NCI-H345 treated with DMSO at 0.1 percent for 48 hours (cell line): Measurements from ENCODE around the gene SMAGP.
"Not testable (repeated sequence)": the region's sequence is repeated elsewhere in the genome, so short reads cannot be mapped to it uniquely, and the experiment has no call there.

Experiments
- DNase-seq: peaks from one replicate; lab custom pipeline; 2025; ENCODE audit not compliant: unreplicated experiment; lab: John Stamatoyannopoulos, UW

The SMAGP gene

GRCh38 chr12:51265024-51265423 is 5.2 kb downstream of the SMAGP start:
- no peak for DNase-seq

- no peak for DNase-seq
Measured at GRCh38 chr12:51264297-51264696, 5.9 kb downstream of the SMAGP start.

DNA sequence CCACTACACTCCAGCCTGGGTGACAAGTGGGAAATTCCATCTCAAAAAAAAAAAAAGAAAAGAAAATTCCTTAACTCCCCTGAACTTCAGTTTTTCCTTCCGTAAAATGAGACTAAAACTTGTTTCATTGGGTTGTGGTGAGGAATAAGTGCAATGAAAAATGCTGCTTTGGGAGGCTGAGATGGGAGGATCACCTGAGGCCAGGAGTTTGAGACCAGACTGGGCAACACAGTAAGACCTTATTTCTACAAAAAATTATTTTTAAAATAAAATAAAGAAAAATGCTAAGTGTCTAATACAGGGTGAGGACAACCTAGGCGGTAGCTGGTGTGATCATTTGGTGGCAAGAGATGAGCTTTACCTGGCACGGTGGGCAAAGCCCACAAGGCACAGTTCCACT is 6.9 kb downstream of the SMAGP start:
- no peak for DNase-seq

DNA sequence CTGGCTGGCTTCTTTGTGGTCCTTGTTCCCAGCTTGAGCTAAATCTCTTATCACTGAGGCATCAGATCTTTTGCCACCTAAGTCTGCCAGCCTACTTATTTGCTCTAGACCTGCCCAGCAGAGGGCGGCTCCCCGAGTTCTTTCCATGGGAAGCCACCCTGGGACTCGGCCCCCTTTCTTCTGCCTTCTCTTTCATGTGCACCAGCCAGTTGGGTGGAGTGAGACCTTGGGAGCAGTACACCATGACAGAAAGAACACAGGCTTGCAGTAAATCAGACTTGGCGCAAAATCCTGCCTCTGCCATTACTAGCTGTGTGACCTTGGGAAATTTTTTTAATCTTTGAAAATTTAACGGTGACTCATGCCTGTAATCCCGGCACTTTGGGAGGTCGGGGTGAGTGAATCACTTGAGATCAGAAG is 7.4 kb downstream of the SMAGP start:
- no peak for DNase-seq

GRCh38 chr12:51259600-51259999 is 10.6 kb downstream of the SMAGP start:
- DNase-seq, result not testable (repeated sequence)

- no peak for DNase-seq
Measured at GRCh38 chr12:51254536-51254935, 15.7 kb downstream of the SMAGP start.

DNA sequence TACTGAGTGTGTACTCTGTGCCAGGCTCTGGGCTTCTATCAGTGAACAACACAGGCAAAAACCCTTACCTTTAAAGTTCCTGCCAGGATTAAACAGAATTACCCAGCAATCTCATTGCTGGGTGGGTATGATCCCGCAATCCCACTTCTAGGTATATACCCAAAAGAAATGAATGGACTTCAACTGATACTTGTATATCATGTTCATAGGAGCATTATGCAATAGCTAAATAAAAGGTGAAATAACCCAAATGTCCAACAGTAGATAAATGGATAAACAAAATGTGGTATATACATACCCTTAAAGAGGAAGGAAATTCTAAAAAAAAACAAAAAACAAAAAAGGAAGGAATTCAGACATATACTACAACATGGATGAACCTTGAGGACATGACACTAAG is 16.9 kb downstream of the SMAGP start:
- no peak for DNase-seq

GRCh38 chr12:51247523-51248206 is 22.6 kb downstream of the SMAGP start:
- peak; percentile 90 for DNase-seq

- no peak for DNase-seq
Measured at GRCh38 chr12:51246254-51246853, 23.9 kb downstream of the SMAGP start.

- no peak for DNase-seq
Measured at GRCh38 chr12:51245476-51246253, 24.6 kb downstream of the SMAGP start.

GRCh38 chr12:51244269-51244668 is 25.9 kb downstream of the SMAGP start:
- no peak for DNase-seq

- no peak for DNase-seq
Measured at GRCh38 chr12:51242876-51243275, 27.3 kb downstream of the SMAGP start.

DNA sequence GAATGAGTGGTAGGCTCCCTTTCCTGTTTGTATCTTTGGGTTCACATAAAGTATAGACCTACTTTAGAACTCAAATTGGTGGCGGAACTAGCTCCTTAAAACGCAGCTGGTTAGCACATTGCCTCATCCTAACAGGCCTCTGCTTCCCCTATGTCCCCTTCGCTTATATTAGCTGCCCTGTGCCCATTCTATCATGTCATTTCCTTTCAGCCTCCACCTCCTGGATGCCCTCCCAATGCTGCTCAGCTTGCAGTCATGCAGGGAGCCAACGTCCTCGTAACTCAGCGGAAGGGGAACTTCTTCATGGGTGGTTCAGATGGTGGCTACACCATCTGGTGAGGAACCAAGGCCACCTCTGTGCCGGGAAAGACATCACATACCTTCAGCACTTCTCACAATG is 28.1 kb downstream of the SMAGP start:
- no peak for DNase-seq

DNA sequence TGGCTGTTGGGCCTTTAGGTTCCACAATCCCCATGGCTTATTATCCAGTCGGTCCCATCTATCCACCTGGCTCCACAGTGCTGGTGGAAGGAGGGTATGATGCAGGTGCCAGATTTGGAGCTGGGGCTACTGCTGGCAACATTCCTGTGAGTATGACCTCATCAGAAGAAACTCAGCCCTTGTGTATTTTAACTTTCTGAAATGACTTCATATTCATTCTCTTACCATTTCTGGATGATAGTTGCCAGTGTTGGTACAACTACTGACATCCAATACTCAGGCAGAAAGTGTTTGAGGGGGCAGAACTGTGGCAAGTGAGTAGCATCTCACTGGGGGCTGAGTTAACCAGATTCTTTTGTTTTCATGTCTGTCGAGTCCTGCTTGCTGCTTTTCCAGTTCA is 29.2 kb downstream of the SMAGP start:
- DNase-seq, result no peak

- peak; percentile 84 for DNase-seq
Measured at GRCh38 chr12:51238510-51239334, 31.5 kb downstream of the SMAGP start, which contains the start of gene DAZAP2. TSS of gene DAZAP2 (plus strand) at chr12:51238826. CDS start at chr12:51238908, 82 bp downstream.

GRCh38 chr12:51238037-51238509 is 32.1 kb downstream of the SMAGP start:
- peak; percentile 51 for DNase-seq

DNA sequence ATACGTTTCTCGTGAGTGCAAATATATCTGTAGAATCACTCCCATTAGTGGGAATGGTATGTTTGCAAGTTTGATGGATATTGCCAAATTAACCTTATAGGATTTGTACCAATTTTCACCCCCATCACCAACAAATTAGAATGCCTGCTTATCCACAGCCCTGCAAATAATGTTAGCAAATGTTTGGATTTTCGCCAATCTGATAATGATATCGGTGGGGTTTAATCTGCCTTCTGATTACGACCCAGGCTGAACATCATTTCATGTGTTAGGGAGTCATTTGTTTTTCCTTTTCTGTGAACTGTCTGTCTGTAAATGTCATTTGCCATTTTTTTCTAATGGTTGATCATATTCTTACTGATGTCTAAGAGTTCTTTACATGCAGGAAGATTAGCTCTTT is 35.7 kb downstream of the SMAGP start:
- DNase-seq, result no peak

- DNase-seq, result no peak
Measured at GRCh38 chr12:51232642-51233041, 37.6 kb downstream of the SMAGP start.

DNA sequence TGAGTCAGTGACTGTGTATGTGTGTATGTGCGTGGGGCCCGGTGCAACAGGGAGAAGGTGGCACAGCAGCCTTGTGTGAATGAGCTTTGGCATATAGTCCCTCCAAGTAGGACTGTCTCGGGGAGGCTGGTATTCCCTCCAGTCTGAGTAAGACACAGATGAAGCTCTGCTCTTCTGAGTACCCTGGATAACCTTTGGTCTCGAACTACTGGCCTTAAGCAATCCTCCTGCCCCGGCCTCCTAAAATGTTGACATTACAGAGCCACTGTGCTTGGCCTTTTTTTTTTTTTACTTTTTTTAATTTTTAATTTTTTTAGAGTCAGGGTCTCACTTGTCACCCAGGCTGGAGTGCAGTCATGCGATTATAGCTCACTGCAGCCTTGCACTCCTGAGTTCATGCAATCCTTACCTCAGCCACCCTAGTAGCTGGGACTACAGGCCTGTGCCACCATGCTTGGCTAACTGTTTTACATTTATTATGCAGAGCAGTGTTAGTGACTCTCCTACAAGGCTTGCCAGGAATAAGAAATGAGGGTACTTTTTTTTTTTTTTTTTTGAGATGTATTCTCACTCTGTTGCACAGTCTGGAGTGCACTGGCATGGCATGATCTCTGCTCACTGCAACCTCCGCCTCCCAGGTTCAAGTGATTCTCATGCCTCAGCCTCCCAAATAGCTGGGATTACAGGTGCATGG is 41.0 kb downstream of the SMAGP start:
- no peak for DNase-seq

DNA sequence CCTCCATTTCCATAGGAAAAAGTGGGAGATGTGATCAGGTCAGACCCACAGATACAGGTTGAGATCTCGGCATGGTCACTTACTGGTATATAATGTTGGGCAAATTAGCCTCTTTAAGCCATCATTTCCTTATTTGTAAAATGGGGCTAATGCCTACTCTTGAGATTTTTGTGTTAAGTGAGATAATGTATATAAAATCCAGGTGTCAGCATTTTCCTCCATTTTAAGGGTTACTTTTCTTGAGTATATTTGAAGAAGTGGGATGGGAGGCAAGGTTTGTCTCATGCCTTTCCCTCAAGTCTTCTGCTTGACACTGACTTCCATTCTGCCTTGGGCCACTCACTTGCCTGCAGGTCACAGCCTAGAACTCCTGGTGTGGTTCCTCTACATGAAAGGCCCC is 42.3 kb downstream of the SMAGP start:
- no peak for DNase-seq
